OCI-LY7 (cell line): ENCODE measurements around the gene HNMT.

Source experiments
- EZH2phosphoT487 ChIP-seq: fragments of 200-600 bp; sonication (generic); IDR thresholded peaks from 2 replicates; pipeline ENCODE4 v1.6.1; 2018; ENCODE audit warnings: low read depth, borderline replicate concordance, mild to moderate bottlenecking, mixed run types, antibody characterized with exemption, low read length, moderate library complexity, mixed read lengths
- TF ChIP-seq, protein P1 (sequence below): fragments of 200-600 bp; sonication (generic); conservative IDR thresholded peaks from 2 replicates; pipeline ENCODE4 v1.5.1; 2014; ENCODE audit warnings: mild to moderate bottlenecking, antibody characterized with exemption, low read length, moderate library complexity, mixed read lengths

DNA sequence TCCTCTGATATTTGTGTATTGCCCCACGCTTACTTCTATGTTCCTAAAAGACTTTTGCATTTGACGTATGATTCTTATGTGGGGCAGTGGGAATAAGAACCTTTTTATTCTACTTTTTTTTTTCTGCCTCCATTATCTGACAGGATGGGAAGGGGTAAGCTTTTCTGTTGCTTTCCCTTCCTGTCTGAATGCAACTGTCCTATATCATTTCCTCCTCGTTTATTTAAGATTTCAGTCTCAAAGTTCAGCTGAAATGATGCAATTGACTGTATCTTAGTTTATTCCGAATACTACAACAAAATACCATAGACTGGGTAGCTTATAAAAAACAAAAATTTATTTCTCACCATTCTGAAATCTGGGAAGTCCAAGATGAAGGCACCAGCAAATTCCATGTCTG, 24.1 kb upstream of the HNMT start:
- TF ChIP-seq, protein P1, sequence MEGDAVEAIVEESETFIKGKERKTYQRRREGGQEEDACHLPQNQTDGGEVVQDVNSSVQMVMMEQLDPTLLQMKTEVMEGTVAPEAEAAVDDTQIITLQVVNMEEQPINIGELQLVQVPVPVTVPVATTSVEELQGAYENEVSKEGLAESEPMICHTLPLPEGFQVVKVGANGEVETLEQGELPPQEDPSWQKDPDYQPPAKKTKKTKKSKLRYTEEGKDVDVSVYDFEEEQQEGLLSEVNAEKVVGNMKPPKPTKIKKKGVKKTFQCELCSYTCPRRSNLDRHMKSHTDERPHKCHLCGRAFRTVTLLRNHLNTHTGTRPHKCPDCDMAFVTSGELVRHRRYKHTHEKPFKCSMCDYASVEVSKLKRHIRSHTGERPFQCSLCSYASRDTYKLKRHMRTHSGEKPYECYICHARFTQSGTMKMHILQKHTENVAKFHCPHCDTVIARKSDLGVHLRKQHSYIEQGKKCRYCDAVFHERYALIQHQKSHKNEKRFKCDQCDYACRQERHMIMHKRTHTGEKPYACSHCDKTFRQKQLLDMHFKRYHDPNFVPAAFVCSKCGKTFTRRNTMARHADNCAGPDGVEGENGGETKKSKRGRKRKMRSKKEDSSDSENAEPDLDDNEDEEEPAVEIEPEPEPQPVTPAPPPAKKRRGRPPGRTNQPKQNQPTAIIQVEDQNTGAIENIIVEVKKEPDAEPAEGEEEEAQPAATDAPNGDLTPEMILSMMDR = no peak
- no peak for TF ChIP-seq EZH2phosphoT487
